GM23338 (cell line): ENCODE results near the gene GSPT2.

Experiments
- EZH2 ChIP-seq: fragments of 200-600 bp; sonication (generic); IDR thresholded peaks from one replicate; pipeline ENCODE4 v1.8.0; 2017; ENCODE audit warnings: antibody characterized with exemption, mild to moderate bottlenecking, low read depth; ENCODE audit not compliant: unreplicated experiment
- EZH2phosphoT487 ChIP-seq: fragments of 200-600 bp; sonication (generic); IDR thresholded peaks from one replicate; pipeline ENCODE4 v1.8.1; 2018; ENCODE audit warnings: antibody characterized with exemption; ENCODE audit not compliant: unreplicated experiment
- STAT1 ChIP-seq: IDR thresholded peaks from one replicate; pipeline ENCODE4 v1.6.1; 2016; ENCODE audit warnings: antibody characterized with exemption; ENCODE audit not compliant: unreplicated experiment
- ZNF114 ChIP-seq: fragments of 250-450 bp; sonication (Bioruptor Pico); IDR thresholded peaks from 2 replicates; pipeline ENCODE4 v1.5.0; 2020; ENCODE audit warnings: mild to moderate bottlenecking, moderate library complexity
- TF ChIP-seq, protein P1 (sequence below), 2 experiments: fragments of 200-600 bp in 1 of 2; sonication (generic) in 1 of 2; conservative IDR thresholded peaks; 2 replicates each; pipeline versions ENCODE4 v1.5.1 to v1.6.1; 2016 to 2017; ENCODE audit warnings: antibody characterized with exemption in 2 of 2, low read depth in 2 of 2, mild to moderate bottlenecking in 2 of 2, moderate library complexity in 1 of 2

DNA sequence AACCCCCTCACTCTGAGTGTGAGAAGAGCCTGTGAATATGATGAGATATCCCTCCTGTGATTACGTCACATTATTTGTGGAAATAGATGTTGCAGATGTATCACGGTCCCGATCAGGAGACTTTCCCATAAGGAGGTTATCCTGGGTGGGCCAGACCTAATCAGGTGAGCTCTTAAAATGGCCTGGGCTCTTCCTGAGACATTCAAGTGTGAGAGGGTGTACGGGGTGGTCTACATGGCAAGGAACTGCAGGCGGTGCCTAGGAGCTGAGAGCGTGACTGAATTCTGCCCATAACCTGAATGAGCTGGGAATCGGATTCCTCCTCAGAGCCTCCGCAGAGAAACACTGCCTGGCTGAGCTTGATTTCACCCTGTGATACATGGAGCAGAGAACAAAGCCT is 45.8 kb upstream of the GSPT2 start:
- TF ChIP-seq EZH2, result no peak
- TF ChIP-seq, protein P1, sequence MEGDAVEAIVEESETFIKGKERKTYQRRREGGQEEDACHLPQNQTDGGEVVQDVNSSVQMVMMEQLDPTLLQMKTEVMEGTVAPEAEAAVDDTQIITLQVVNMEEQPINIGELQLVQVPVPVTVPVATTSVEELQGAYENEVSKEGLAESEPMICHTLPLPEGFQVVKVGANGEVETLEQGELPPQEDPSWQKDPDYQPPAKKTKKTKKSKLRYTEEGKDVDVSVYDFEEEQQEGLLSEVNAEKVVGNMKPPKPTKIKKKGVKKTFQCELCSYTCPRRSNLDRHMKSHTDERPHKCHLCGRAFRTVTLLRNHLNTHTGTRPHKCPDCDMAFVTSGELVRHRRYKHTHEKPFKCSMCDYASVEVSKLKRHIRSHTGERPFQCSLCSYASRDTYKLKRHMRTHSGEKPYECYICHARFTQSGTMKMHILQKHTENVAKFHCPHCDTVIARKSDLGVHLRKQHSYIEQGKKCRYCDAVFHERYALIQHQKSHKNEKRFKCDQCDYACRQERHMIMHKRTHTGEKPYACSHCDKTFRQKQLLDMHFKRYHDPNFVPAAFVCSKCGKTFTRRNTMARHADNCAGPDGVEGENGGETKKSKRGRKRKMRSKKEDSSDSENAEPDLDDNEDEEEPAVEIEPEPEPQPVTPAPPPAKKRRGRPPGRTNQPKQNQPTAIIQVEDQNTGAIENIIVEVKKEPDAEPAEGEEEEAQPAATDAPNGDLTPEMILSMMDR (conservative IDR thresholded peaks at IDR 0.05; ENCODE audit: low read depth in 2 of 2), result no peak
- TF ChIP-seq ZNF114, result no peak
- TF ChIP-seq EZH2phosphoT487, result no peak
- no peak for TF ChIP-seq STAT1
